ENCODE measurements around the gene MOB1A. TPM values are rescaled to one million over a fixed set of nuclear protein-coding genes. Genes with fewer than 3 reads are reported as not detected.
A peak's percentile ranks its signal among the peaks of the same experiment; 100 is the strongest.
"Not testable (repeated sequence)": the region's sequence is repeated elsewhere in the genome, so short reads cannot be mapped to it uniquely, and the experiment has no call there.

MOB1A gene
- total RNA-seq (2014; rRNA removed; shearing (Covaris generic)): 118 and 132 TPM in 2 replicates
- 70.0 and 110 TPM in 2 replicates for polyA plus RNA-seq (2015; cell fraction: cytosol; rRNA removed)
- polyA plus RNA-seq (2015; cell fraction: nucleus; rRNA removed): 30.7 and 44.9 TPM in 2 replicates

DNA sequence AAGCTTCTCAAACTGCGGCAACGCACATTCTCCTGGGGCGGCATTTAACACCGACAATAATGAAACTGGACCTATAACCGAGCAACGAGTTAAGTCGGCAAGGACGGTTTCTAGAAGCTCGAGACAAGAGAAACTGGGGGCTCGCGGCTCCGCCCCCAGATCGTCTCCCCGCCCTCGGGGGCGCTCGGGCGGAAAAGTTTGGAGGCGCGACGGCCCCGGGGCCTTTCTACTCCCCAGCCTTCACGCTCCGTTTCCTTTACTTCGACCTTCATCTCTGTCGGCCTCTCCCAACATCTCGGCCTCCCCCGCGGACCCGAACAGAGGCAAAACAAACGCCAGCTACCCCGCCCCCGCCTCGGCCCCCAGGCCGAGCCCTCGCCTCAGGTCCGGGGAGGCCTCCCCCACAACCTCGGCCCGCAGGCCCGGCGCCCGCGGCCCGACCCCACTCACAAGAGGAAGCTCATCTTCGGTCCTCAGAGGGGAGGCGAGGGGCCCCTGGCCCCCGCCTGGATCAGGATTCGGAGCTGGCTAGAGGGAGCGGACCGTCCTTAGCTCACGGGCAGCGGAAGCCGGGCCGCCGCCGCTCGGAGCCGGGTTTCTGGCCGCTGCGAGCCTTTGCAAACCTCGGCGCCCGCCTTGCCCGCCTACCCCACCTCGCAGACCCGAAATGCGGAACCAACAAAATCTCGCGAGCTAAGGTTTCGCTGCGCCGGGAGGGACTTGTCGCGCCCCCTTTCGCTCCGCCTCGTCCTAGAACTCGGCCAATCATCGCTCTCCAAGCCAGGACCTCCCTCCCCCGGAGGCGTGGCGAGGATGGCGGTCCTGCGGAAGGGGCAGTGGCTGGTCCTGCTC lies at the start of gene MOB1A:
MOB1A (minus strand) TSS at position 669 of the 852 bp plus-strand sequence; CDS start at position 464, 205 bp downstream.
- in situ Hi-C loops (cut with HindIII; ENCODE audit: low pct_unique_long_range_greater_than_20kb, low sequenced_read_pairs): no loop called here
- peak; percentile 99 for DNase-seq (ENCODE audit: low read depth, low spot score)

DNA sequence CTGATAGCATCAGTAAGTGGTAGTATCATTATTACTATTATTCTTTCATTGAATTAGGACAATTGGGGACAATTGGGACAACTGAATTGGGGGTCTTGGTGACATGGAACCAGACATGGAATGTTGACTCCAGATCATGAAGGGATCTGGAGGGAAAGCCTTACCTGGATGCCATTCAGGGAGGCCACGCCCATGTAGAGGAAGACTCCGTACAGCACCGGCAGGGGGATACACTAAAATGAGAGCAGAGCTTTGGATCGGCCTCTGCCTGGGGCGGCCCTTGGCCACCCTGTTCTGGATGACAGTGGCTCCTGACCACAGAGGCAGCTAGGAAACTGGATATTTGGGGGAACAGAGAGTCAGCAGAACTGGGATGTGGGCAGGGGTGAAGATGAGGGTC lies 49.0 kb upstream of the MOB1A start:
- DNase-seq (ENCODE audit: low read depth, low spot score): no peak
- in situ Hi-C loops (cut with HindIII; ENCODE audit: low pct_unique_long_range_greater_than_20kb, low sequenced_read_pairs): loop anchor here (25.0 kb wide), 1 partner anchor 110 kb away; the partner anchor contains the start of gene SLC4A5

DNA sequence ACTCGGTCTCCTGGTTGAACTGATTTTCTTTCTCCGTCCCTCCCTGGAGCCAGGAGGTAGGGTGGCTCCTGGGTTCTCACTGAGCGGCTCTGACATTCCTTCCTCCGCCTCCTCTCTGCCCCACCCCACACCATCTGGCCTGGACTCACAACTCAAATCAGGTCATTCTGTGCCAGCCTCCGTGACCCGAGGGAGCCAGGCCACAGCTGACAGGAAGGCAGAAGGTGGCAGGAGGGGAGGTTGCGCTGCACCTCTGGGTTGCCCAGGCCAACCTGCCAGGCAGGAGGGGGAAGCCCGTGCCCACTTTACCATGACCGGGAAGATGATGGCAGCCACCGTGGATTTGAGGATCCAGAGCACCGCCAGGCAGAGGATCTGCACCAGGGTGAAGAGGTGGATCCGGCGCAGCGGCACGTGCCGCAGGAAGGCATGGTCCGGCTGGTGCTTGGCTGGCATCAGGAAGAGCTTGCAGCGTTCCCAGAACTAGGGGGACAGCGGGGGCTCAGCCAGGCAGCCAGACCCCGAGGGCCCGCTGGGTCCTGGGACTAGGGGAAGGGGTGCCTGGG lies 48.1 kb upstream of the MOB1A start:
- in situ Hi-C loops (cut with HindIII; ENCODE audit: low pct_unique_long_range_greater_than_20kb, low sequenced_read_pairs): loop anchor here (25.0 kb wide), 1 partner anchor 111 kb away; the partner anchor contains the start of gene SLC4A5

GRCh38 chr2:74225698-74226459 lies 47.2 kb upstream of the MOB1A start:
- in situ Hi-C loops (cut with HindIII; ENCODE audit: low pct_unique_long_range_greater_than_20kb, low sequenced_read_pairs): loop anchor here (25.0 kb wide), 1 partner anchor 111 kb away; the partner anchor contains the start of gene SLC4A5
- DNase-seq (ENCODE audit: low read depth, low spot score): no peak

More for the DNA sequence above, 48.1 kb upstream of the MOB1A start:
- DNase-seq (ENCODE audit: low read depth, low spot score): no peak

DNA sequence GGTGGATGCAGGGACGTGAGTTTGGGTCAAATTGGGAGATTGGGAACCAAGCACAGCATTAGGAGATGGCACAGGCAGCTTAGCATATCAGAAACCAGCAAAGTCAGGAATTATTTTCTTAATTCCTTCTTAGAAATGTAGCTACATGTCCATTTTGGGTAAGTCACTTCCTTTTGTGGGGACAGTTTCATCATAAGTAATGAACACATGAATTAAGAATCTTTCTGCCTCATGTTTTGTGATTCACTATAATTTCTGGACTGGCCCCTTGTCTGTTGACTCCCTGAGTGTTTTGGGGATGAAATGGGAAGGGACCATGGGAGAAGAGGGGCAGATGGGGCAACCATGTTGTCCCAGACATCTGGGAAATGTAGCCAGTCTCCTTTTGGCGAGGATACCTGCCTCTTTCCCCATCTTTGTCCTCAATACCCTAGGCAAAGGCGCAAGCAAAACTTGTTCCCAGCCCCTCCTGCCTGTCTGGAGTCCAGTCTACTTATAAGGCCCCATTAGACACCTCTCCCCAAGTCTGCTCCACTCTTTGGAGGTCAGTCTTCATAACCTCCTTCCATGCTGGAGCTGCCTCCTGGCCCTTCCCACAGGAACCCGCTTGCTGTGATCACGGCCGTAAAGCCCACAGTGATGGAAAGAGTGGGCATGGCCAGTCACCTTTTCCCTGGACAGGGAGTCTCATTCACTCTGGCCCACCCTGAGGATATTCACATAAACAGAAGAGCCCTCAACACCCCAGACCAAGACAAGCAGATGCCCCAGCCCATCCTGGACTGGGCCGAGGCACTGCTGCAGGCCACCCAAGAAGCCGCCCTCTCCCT lies 45.5 kb upstream of the MOB1A start:
- DNase-seq (ENCODE audit: low read depth, low spot score): no peak
- in situ Hi-C loops (cut with HindIII; ENCODE audit: low pct_unique_long_range_greater_than_20kb, low sequenced_read_pairs): no loop called here

- in situ Hi-C loops (cut with HindIII; ENCODE audit: low pct_unique_long_range_greater_than_20kb, low sequenced_read_pairs): no loop called here
- no peak for DNase-seq (ENCODE audit: low read depth, low spot score)
These were observed 43.6 kb upstream of the MOB1A start for GRCh38 chr2:74222300-74222650.

DNA sequence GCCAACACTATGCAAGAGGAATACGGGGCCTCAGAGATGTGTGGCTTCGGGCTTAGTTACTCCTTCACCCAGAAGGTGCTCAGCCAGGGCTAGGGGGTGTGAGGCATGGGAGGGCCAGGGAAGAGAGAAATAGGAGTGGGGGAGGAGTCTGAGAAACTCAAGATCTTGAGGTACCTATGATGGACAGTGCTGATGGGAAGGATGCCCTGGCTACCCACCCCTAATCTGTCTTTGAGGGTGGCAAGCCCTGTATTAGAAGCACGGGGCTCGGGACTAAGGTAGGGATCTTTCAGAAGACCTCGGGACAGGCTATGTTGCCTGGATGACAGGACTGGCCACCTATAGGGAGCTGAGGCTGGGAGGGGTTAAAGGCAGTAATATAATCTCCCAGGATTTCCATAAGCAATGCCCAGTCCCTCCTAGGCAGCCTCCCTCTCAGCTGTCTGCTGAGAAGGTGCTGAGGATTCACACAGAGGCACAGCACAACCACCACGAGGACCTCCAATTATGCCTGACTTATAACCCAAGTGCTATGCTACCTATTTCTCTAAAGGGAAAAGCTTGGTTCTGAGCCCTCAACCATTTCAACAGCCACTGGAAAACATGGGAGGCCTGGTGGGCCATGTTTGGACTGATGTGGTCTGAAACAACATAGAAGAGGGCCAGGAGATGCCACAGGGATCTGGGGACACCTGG lies 43.1 kb upstream of the MOB1A start:
- in situ Hi-C loops (cut with HindIII; ENCODE audit: low pct_unique_long_range_greater_than_20kb, low sequenced_read_pairs): no loop called here
- no peak for DNase-seq (ENCODE audit: low read depth, low spot score)

DNA sequence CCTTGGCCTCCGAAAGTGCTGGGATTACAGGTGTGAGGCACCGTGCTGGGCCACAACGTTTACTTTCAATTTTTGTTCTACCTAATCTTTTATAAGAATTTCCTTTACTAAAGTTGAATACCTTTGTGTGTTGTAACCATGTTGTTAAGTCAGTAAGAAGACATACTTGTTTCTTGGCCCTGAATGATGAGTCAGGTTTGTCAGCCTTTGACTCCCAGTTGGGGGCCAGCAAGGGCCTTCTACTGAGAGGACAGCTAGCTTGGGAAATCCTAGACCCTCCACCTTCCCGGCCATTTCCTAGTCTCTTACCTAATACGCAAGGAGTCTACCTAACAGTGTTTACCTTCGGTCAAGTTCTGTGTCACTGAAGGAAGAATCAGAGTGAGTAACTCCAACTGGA lies 42.4 kb upstream of the MOB1A start:
- in situ Hi-C loops (cut with HindIII; ENCODE audit: low pct_unique_long_range_greater_than_20kb, low sequenced_read_pairs): no loop called here
- no peak for DNase-seq (ENCODE audit: low read depth, low spot score)

GRCh38 chr2:74219846-74220486 lies 41.3 kb upstream of the MOB1A start:
- in situ Hi-C loops (cut with HindIII; ENCODE audit: low pct_unique_long_range_greater_than_20kb, low sequenced_read_pairs): no loop called here
- no peak for DNase-seq (ENCODE audit: low read depth, low spot score)

DNA sequence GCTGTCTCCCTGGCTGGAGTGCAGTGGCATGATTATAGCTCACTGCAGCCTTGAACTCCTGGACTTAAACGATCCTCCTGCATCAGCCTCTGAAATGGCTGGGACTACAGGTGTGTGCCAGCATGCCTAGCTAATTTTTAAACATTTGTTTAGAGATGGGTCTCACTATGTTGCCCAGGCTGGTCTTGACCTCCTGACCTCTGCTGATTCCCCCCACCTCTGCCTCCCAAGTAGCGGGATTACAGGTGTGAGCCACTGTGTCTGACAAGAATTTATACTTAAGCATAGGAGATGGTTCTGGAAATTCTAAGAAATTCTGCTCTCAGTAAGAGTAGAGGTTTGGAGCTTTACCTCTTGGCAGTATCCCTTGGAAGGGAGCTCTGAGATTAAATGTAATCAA lies 38.0 kb upstream of the MOB1A start:
- no peak for DNase-seq (ENCODE audit: low read depth, low spot score)
- in situ Hi-C loops (cut with HindIII; ENCODE audit: low pct_unique_long_range_greater_than_20kb, low sequenced_read_pairs): no loop called here

- in situ Hi-C loops (cut with HindIII; ENCODE audit: low pct_unique_long_range_greater_than_20kb, low sequenced_read_pairs); DNase-seq (ENCODE audit: low read depth, low spot score): not testable (repeated sequence)
These were observed 37.1 kb upstream of the MOB1A start for GRCh38 chr2:74215771-74216170.

DNA sequence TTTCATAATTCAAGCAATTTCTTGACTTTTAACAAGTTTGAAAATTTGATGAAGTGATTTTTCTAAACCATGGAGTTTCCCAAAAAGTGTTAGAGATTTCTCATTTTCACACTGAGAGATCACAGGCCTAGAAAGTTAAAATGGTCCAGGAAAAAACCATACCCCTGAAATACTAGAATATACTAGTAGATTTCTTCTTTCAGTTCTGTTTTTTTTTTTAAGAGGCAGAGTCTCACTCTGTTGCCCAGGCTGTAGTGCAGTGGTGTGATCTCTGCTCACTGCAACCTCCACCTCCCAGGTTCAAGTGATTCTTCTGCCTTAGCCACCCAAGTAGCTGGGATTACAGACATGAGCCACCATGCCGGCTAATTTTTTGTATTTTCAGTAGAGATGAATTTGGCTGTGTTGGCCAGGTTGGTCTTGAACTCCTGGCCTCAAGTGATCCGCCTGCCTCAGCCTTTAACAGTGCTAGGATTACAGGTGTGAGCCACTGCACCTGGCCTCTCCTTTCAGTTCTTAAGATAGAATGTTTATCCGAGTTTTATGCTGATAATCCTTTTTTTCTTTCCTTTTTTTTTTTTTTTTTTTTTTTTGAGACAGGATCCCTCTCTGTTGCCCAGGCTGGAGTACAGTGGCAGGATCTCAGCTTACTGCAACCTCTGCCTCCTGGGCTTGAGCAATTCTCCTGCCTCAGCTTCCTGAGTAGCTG lies 34.2 kb upstream of the MOB1A start:
- DNase-seq (ENCODE audit: low read depth, low spot score): no peak
- in situ Hi-C loops (cut with HindIII; ENCODE audit: low pct_unique_long_range_greater_than_20kb, low sequenced_read_pairs): no loop called here

DNA sequence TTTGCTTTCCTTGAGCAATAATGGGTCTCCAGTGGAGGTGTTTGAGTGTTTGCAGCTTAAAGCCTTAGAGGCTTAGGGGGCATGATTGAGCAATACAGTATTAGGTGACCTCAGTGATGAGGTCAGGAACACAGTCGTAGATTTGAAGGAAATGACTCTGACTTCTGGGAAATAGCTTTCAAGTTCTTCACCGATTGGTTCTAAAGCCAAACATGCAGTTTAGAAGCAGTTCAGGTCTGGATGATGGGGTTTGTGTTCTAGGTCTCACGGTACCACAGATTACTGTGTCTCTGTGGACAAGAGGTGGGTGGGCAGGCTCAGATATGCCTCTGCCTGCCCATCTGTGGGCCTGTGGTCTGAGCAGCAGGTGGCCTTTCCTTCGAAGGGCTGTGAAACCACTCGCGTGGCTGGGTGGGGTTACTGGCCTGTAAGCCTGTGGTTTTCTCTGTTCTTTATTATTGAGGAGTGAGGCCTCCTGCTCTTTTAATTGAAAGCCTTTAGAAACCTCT lies 27.6 kb upstream of the MOB1A start:
- in situ Hi-C loops (cut with HindIII; ENCODE audit: low pct_unique_long_range_greater_than_20kb, low sequenced_read_pairs): no loop called here
- DNase-seq (ENCODE audit: low read depth, low spot score): no peak

- DNase-seq (ENCODE audit: low read depth, low spot score): no peak
- in situ Hi-C loops (cut with HindIII; ENCODE audit: low pct_unique_long_range_greater_than_20kb, low sequenced_read_pairs): no loop called here
These were observed 26.9 kb upstream of the MOB1A start for GRCh38 chr2:74205596-74205995.

DNA sequence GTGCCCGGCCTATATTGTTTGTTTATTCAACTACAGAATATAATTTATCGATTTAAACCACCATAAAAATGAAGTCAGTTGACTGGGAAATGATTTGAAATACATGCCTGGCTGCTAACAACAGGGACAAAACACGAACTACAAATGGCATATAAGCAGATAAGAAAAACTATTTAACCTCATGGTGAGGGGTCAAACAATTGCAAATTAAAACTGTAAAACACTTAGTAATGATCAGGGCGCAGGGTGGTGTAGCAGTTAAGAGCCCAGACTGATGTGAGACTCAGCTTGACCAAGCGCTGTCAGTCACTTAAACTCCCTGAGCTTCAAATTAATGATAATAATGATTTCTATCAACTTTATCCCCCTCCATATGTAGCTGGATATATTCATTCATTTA lies 26.4 kb upstream of the MOB1A start:
- DNase-seq (ENCODE audit: low read depth, low spot score): no peak
- in situ Hi-C loops (cut with HindIII; ENCODE audit: low pct_unique_long_range_greater_than_20kb, low sequenced_read_pairs): no loop called here

- in situ Hi-C loops (cut with HindIII; ENCODE audit: low pct_unique_long_range_greater_than_20kb, low sequenced_read_pairs): no loop called here
- DNase-seq (ENCODE audit: low read depth, low spot score): no peak
These were observed 25.8 kb upstream of the MOB1A start for GRCh38 chr2:74204436-74204835.

Data from SK-MEL-5 (cell line).